Neural progenitor cell (in vitro differentiated cells): ENCODE results near the gene PARD3B. TPM values are rescaled to one million over a fixed set of nuclear protein-coding genes. Genes with fewer than 3 reads are reported as not detected.

Experiments
- DNase-seq: peaks from one replicate; pipeline ENCODE4 v3.0.0-alpha.2; 2016; ENCODE audit warnings: low spot score
- H2AFZ ChIP-seq: fragments of 200-600 bp; sonication (generic); replicated peaks from 2 replicates; pipeline ENCODE4 v1.6.1; 2016; ENCODE audit warnings: antibody characterized with exemption
- H3F3A ChIP-seq: fragments of 200-600 bp; sonication (generic); 2 replicates; pipeline ENCODE4 v1.6.1; 2016; ENCODE audit warnings: antibody characterized with exemption, low read depth
- H3K27ac ChIP-seq: fragments of 200-600 bp; sonication (generic); 2 replicates; pipeline ENCODE4 v1.5.1; 2016; ENCODE audit warnings: mild to moderate bottlenecking
- H3K27me3 ChIP-seq: fragments of 200-600 bp; sonication (generic); 2 replicates; pipeline ENCODE4 v1.6.1; 2016; ENCODE audit warnings: mild to moderate bottlenecking, moderate library complexity
- H3K36me3 ChIP-seq: fragments of 200-600 bp; sonication (generic); 2 replicates; pipeline ENCODE4 v1.5.1; 2016
- H3K4me1 ChIP-seq: fragments of 200-600 bp; sonication (generic); 2 replicates; pipeline ENCODE4 v1.6.1; 2016; ENCODE audit warnings: mixed run types
- H3K4me2 ChIP-seq: fragments of 200-600 bp; sonication (generic); 2 replicates; pipeline ENCODE4 v1.6.1; 2016
- H3K4me3 ChIP-seq: fragments of 200-600 bp; sonication (generic); 2 replicates; pipeline ENCODE4 v1.5.1; 2016
- H3K79me2 ChIP-seq: fragments of 200-600 bp; sonication (generic); 2 replicates; pipeline ENCODE4 v1.6.1; 2016; ENCODE audit warnings: low read depth
- H3K9ac ChIP-seq: fragments of 200-600 bp; sonication (generic); 2 replicates; pipeline ENCODE4 v1.6.1; 2016
- H3K9me3 ChIP-seq: fragments of 200-600 bp; sonication (generic); 2 replicates; pipeline ENCODE4 v1.5.1; 2016; ENCODE audit warnings: low read depth
- H4K20me1 ChIP-seq: fragments of 200-600 bp; sonication (generic); 2 replicates; pipeline ENCODE4 v1.6.1; 2016; ENCODE audit warnings: low read depth
- H3K27ac Mint-ChIP-seq: 3 replicates; pipeline ENCODE4 v1.8.0; 2021; ENCODE audit warnings: mixed read lengths
- H3K27me3 Mint-ChIP-seq: 2 replicates; pipeline ENCODE4 v1.8.0; 2022; ENCODE audit warnings: low read depth, mild to moderate bottlenecking, inconsistent platforms, moderate library complexity, mixed read lengths; ENCODE audit not compliant: insufficient read depth
- H3K36me3 Mint-ChIP-seq: 3 replicates; pipeline ENCODE4 v1.8.0; 2021; ENCODE audit warnings: mixed read lengths
- H3K4me1 Mint-ChIP-seq: 3 replicates; pipeline ENCODE4 v1.8.0; 2021; ENCODE audit warnings: mixed read lengths
- H3K4me3 Mint-ChIP-seq: 3 replicates; pipeline ENCODE4 v1.8.0; 2021; ENCODE audit warnings: mild to moderate bottlenecking, moderate library complexity, mixed read lengths
- H3K9me3 Mint-ChIP-seq: 3 replicates; pipeline ENCODE4 v1.8.0; 2020; ENCODE audit warnings: mixed read lengths
- CTCF ChIP-seq: fragments of 200-600 bp; sonication (generic); IDR thresholded peaks from 2 replicates; pipeline ENCODE4 v1.5.1; 2017; ENCODE audit warnings: antibody characterized with exemption, mild to moderate bottlenecking
- EZH2 ChIP-seq: fragments of 200-600 bp; sonication (generic); IDR thresholded peaks from 2 replicates; pipeline ENCODE4 v1.6.1; 2017; ENCODE audit warnings: antibody characterized with exemption, mild to moderate bottlenecking, moderate library complexity
- EZH2phosphoT487 ChIP-seq: fragments of 200-600 bp; sonication (generic); IDR thresholded peaks from 2 replicates; pipeline ENCODE4 v1.6.1; 2017; ENCODE audit warnings: antibody characterized with exemption
- total RNA-seq: library from RNA; depleted of rRNA; stranded (reverse); fragments of >200 nt; gene quantifications from 2 replicates; pipeline ENCODE4 v1.2.3, GENCODE V29; 2015; ENCODE audit warnings: low replicate concordance

The PARD3B gene
- total RNA-seq, 1 donor from 2014 or later, result 8.4 TPM

DNA sequence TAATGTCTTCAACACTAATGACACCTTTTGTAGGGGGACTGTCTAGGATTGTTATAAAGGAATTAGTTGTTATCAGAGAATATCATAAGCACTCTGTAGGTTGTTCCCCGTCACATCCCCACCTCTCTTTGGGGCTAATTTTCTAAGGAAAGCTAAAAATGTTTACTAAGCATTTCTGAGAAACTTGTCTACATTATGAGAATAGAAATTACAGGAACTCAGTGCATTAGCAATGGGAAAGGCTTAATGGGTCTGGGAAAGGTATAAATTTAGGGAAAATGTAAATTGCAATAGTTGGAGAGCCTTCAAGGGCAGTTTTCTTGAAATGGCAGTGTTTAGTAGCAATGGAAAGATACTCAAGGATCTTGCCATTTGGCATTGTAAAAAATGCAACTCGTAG is 879.8 kb downstream of the PARD3B start:
- Histone ChIP-seq H3K27ac (no peak overlapping the region), H3K79me2 (no peaks in the 10 kb centered on the region), H3K27me3 (no peaks in the 10 kb centered on the region), H3K9me3 (no peaks in the 10 kb centered on the region), H3K36me3 (no peaks in the 10 kb centered on the region), H3K9ac (no peak overlapping the region), H3F3A (no peaks in the 10 kb centered on the region), H3K4me1 (no peaks in the 10 kb centered on the region), H4K20me1 (no peaks in the 10 kb centered on the region), H3K4me3 (no peak overlapping the region), H2AFZ (no peak overlapping the region), H3K4me2 (no peak overlapping the region)
- no peaks in the 10 kb centered on the region for H3K9me3 Mint-ChIP-seq
- no peaks in the 10 kb centered on the region for H3K27me3 Mint-ChIP-seq
- no peak overlapping the region for H3K27ac Mint-ChIP-seq
- DNase-seq, result no peak
- H3K4me3 Mint-ChIP-seq, result no peak overlapping the region
- no peaks in the 10 kb centered on the region for H3K36me3 Mint-ChIP-seq
- H3K4me1 Mint-ChIP-seq, result peaks cover 3% of the 10 kb centered on the region
- TF ChIP-seq CTCF, result no peak
- TF ChIP-seq EZH2, result no peak
- TF ChIP-seq EZH2phosphoT487, result no peak

- Histone ChIP-seq H3K27me3 (no peaks in the 10 kb centered on the region), H3K27ac (no peak overlapping the region), H3K4me2 (no peak overlapping the region), H3F3A (no peaks in the 10 kb centered on the region), H3K4me1 (no peaks in the 10 kb centered on the region), H3K79me2 (no peaks in the 10 kb centered on the region), H3K9ac (no peak overlapping the region), H3K9me3 (no peaks in the 10 kb centered on the region), H2AFZ (no peak overlapping the region), H4K20me1 (no peaks in the 10 kb centered on the region), H3K36me3 (no peaks in the 10 kb centered on the region), H3K4me3 (no peak overlapping the region)
- Mint-ChIP-seq H3K4me1 (peaks cover 3% of the 10 kb centered on the region), H3K27ac (no peak overlapping the region), H3K9me3 (no peaks in the 10 kb centered on the region), H3K36me3 (no peaks in the 10 kb centered on the region), H3K4me3 (no peak overlapping the region), H3K27me3 (no peaks in the 10 kb centered on the region)
- no peak for TF ChIP-seq CTCF
- DNase-seq, result no peak
Measured at GRCh38 chr2:205427112-205427511, 881.8 kb downstream of the PARD3B start.

- no peaks in the 10 kb centered on the region for H4K20me1 ChIP-seq
- no peaks in the 10 kb centered on the region for H3K36me3 ChIP-seq
- H3K79me2 ChIP-seq, result no peaks in the 10 kb centered on the region
- H3K4me3 ChIP-seq, result no peak overlapping the region
- H3K27ac Mint-ChIP-seq, result no peak overlapping the region
- H3K27ac ChIP-seq, result no peak overlapping the region
- H3K4me1 Mint-ChIP-seq, result peaks cover 3% of the 10 kb centered on the region
- no peaks in the 10 kb centered on the region for H3K4me1 ChIP-seq
- H3K27me3 Mint-ChIP-seq, result no peaks in the 10 kb centered on the region
- H3K9me3 ChIP-seq, result no peaks in the 10 kb centered on the region
- H3K36me3 Mint-ChIP-seq, result no peaks in the 10 kb centered on the region
- no peak overlapping the region for H2AFZ ChIP-seq
- no peak overlapping the region for H3K4me3 Mint-ChIP-seq
- no peak for TF ChIP-seq EZH2phosphoT487
- no peak for TF ChIP-seq CTCF
- no peak for TF ChIP-seq EZH2
- no peaks in the 10 kb centered on the region for H3K9me3 Mint-ChIP-seq
- no peaks in the 10 kb centered on the region for H3F3A ChIP-seq
- no peak for DNase-seq
- H3K4me2 ChIP-seq, result no peak overlapping the region
- no peak overlapping the region for H3K9ac ChIP-seq
- no peaks in the 10 kb centered on the region for H3K27me3 ChIP-seq
Measured at GRCh38 chr2:205428811-205429210, 883.5 kb downstream of the PARD3B start.

GRCh38 chr2:205435970-205436369 is 890.7 kb downstream of the PARD3B start:
- Histone ChIP-seq H3K36me3 (no peaks in the 10 kb centered on the region), H3F3A (no peaks in the 10 kb centered on the region), H3K79me2 (no peaks in the 10 kb centered on the region), H3K9me3 (no peaks in the 10 kb centered on the region), H4K20me1 (no peaks in the 10 kb centered on the region), H3K27me3 (no peaks in the 10 kb centered on the region), H3K4me2 (no peak overlapping the region), H3K9ac (no peak overlapping the region), H3K27ac (no peak overlapping the region), H3K4me1 (no peaks in the 10 kb centered on the region), H2AFZ (no peak overlapping the region), H3K4me3 (no peak overlapping the region)
- Mint-ChIP-seq H3K36me3 (no peaks in the 10 kb centered on the region), H3K4me1 (no peaks in the 10 kb centered on the region), H3K4me3 (no peak overlapping the region), H3K9me3 (no peaks in the 10 kb centered on the region), H3K27ac (no peak overlapping the region), H3K27me3 (no peaks in the 10 kb centered on the region)
- TF ChIP-seq EZH2phosphoT487, result no peak
- no peak for TF ChIP-seq EZH2
- TF ChIP-seq CTCF, result no peak
- no peak for DNase-seq
